ENCODE measurements around the gene OGG1. TPM values are rescaled to one million over a fixed set of nuclear protein-coding genes. Genes with fewer than 3 reads are reported as not detected.

The OGG1 gene
- total and polyA plus RNA-seq, 12 donors: 5.2 to 15.1 (median 8.5) TPM

DNA sequence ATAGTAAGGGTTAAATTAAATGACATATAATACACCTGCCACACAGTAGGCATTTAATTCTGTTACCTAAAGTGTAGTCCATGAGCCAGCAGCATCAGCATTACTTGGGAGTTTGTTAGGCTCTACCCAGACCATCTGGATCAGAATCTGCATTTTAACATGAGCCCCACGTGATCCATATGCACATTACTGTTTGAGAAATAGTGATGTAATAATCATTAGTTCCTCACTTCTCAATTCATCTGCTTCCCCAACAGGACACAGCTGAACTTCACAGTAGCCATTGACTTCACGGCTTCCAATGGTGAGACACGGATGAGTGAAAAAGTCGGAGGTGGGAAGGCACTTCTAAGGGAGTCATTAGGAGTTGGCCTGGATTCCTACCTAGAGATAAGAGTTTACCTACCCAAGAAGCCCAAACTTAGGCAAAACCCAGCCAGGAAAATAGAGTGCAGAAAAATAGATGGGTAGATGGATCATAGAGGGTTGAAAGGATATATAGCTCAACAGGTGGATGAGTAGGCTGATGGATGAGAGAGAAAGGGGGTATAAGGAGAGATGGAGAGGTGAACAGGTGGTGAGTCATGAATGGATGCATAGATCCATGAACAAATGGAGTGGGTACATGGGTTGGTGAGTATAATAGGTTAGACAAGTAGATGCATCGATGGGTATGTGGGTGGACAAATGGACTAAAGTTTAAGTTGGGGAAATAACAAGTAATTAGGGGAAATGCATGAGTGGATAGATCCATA lies 32.8 kb upstream of the OGG1 start:
- Histone ChIP-seq H3K4me1 (peaks cover 0 to 19% (median 0%) of the 10 kb centered on the region in 9 donors), H3K27ac (no peak overlapping the region), H3K36me3 (no peaks in the 10 kb centered on the region), H3K9me3 (no peaks in the 10 kb centered on the region), H3K27me3 (no peaks in the 10 kb centered on the region), H3K4me3 (no peak overlapping the region)
- TF ChIP-seq, protein P1, sequence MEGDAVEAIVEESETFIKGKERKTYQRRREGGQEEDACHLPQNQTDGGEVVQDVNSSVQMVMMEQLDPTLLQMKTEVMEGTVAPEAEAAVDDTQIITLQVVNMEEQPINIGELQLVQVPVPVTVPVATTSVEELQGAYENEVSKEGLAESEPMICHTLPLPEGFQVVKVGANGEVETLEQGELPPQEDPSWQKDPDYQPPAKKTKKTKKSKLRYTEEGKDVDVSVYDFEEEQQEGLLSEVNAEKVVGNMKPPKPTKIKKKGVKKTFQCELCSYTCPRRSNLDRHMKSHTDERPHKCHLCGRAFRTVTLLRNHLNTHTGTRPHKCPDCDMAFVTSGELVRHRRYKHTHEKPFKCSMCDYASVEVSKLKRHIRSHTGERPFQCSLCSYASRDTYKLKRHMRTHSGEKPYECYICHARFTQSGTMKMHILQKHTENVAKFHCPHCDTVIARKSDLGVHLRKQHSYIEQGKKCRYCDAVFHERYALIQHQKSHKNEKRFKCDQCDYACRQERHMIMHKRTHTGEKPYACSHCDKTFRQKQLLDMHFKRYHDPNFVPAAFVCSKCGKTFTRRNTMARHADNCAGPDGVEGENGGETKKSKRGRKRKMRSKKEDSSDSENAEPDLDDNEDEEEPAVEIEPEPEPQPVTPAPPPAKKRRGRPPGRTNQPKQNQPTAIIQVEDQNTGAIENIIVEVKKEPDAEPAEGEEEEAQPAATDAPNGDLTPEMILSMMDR (IDR thresholded peaks at IDR 0.05): no peak
- ATAC-seq: no peak
- WGBS, 2 donors: 77 to 81% methylated on average over 5 of the region's 5 CpGs
- DNase-seq: no peak
- intact Hi-C loops (cut with DNase I): loop anchor here in 1 of 10 donors (10.0 kb wide), 1 partner anchor 508 kb away; no protein-coding TSS in a partner anchor

DNA sequence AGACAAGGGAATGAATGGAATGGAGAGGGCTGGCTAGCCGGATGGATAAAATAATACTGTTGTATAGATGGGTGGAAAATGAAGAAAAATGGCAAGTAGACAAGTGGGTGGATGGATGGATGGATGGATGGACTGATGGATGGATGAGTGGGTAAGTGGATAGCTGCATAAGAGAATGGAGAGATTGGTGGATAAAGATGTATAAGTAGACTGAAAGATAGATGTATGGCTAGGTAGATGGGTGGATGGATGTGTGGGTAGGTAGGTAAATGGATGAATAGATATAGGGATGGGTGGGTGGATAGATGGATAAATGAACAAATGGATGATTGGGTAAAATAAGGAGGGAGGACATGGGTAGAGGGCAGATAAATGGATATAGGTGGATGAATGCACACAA lies 32.2 kb upstream of the OGG1 start:
- Histone ChIP-seq H3K36me3 (no peaks in the 10 kb centered on the region), H3K27ac (no peak overlapping the region), H3K4me1 (peaks cover 0 to 19% (median 0%) of the 10 kb centered on the region in 9 donors), H3K27me3 (no peaks in the 10 kb centered on the region), H3K9me3 (no peaks in the 10 kb centered on the region), H3K4me3 (no peak overlapping the region)
- ATAC-seq (no peak), DNase-seq (no peak)
- TF ChIP-seq, protein P1 (IDR thresholded peaks at IDR 0.05): no peak
- WGBS, 2 donors: 83 to 89% methylated on average over 1 of the region's 1 CpG
- intact Hi-C loops (cut with DNase I): loop anchor here in 1 of 10 donors (10.0 kb wide), 1 partner anchor 507 kb away; no protein-coding TSS in a partner anchor

DNA sequence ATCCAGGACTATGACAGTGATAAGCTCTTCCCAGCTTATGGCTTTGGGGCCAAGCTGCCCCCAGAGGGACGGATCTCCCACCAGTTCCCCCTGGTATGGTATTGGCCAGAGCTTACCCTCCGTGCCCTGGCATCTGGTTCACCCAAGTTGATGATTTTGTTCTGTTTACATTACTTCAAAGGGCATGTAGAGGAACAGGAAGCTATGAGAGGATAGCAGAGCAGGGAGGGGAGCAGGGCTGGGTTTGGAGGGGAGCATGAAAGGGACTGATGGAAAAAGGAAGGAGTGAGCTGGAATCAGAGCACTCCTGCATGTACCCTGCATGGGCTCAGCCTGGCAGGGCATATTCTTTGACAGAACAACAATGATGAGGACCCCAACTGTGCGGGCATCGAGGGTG lies 31.6 kb upstream of the OGG1 start:
- TF ChIP-seq, protein P1 (IDR thresholded peaks at IDR 0.05): no peak
- Histone ChIP-seq H3K27me3 (no peaks in the 10 kb centered on the region), H3K9me3 (no peaks in the 10 kb centered on the region), H3K4me1 (peaks cover 0 to 19% (median 0%) of the 10 kb centered on the region in 9 donors), H3K36me3 (no peaks in the 10 kb centered on the region), H3K27ac (no peak overlapping the region), H3K4me3 (no peak overlapping the region)
- ATAC-seq (no peak), DNase-seq (no peak)
- intact Hi-C loops (cut with DNase I): loop anchor here in 1 of 10 donors (10.0 kb wide), 1 partner anchor 507 kb away; no protein-coding TSS in a partner anchor
- WGBS, 2 donors: 72 to 75% methylated on average over 4 of the region's 4 CpGs

DNA sequence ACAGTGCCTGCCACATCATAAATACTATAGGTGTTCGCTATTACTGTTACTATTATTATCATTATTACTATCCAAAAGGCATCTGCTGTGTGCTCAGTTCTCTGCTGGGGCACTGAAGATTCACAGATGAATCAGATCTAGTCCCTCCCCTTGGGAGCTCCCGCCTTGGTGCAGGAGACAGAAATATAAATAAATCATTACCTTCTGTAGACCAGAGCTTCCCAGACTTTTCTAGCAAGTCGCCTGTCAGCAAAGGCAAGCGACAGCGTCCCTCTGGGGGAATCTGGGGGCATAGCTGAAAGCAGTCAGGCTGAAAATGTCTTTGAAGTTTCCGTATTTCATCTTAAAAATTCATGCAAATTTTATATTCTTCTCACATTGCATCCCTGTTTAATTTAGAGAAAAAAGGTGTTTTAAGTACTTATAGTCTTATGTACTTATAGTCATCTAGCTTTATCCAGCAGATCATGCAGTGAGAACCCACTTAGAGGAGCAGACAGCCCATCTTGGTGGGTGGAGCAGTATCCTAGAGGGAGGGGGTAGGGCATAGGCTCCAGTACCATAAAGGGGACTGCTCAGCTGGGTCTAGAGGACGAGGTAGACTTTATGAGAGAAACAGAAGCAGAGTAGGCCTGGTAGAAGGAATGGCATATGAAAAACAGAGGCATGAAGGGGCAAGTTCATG lies 28.6 kb upstream of the OGG1 start:
- no peak for ATAC-seq
- intact Hi-C loops (cut with DNase I): loop anchor here in 1 of 10 donors (10.0 kb wide), 1 partner anchor 216 kb away; no protein-coding TSS in a partner anchor
- Histone ChIP-seq H3K4me1 (peaks cover 0 to 8% (median 0%) of the 10 kb centered on the region in 9 donors), H3K27ac (no peak overlapping the region), H3K27me3 (peaks cover 0 to 5% (median 0%) of the 10 kb centered on the region in 7 donors), H3K4me3 (no peak overlapping the region), H3K36me3 (no peaks in the 10 kb centered on the region), H3K9me3 (no peaks in the 10 kb centered on the region)
- DNase-seq: no peak
- WGBS, 2 donors: 42 to 52% methylated on average over 7 of the region's 7 CpGs
- TF ChIP-seq, protein P1 (IDR thresholded peaks at IDR 0.05): no peak
